Natural killer cell (primary cell): ENCODE results near the gene NDUFS1. TPM values are rescaled to one million over a fixed set of nuclear protein-coding genes. Genes with fewer than 3 reads are reported as not detected.
"Not testable (repeated sequence)": the region's sequence is repeated elsewhere in the genome, so short reads cannot be mapped to it uniquely, and the experiment has no call there.

Experiments used
- ATAC-seq, 3 donors: fragments of 150-1000 bp in 2 of 3; fragments of 200-7000 bp in 1 of 3; cut with Tn5 transposase; 1 replicate in 1 of 3; 2 replicates in 2 of 3; pipeline ENCODE4 v1.10.0; 2021; ENCODE audit warnings: mild to moderate bottlenecking in 2 of 3, moderate library complexity in 2 of 3
- DNase-seq, 2 donors: peaks; one replicate each; pipeline versions ENCODE4 v3.0.0 to v3.0.0-alpha.2; 2013 to 2021; ENCODE audit warnings: mixed read lengths in 1 of 2
- H3K27ac ChIP-seq: one replicate; pipeline ENCODE4 v1.5.1; 2013; ENCODE audit warnings: mild to moderate bottlenecking, low read length
- H3K27me3 ChIP-seq: one replicate; pipeline ENCODE4 v1.6.1; 2013; ENCODE audit warnings: low read length; ENCODE audit not compliant: control insufficient read depth, insufficient read depth
- H3K36me3 ChIP-seq: one replicate; pipeline ENCODE4 v1.6.1; 2013; ENCODE audit warnings: low read length; ENCODE audit not compliant: control insufficient read depth, insufficient read depth
- H3K4me1 ChIP-seq: one replicate; pipeline ENCODE4 v1.6.1; 2013; ENCODE audit warnings: low read length; ENCODE audit not compliant: control insufficient read depth, insufficient read depth
- H3K4me3 ChIP-seq: one replicate; pipeline ENCODE4 v1.5.1; 2013; ENCODE audit warnings: low read length
- H3K9me3 ChIP-seq: one replicate; pipeline ENCODE4 v1.6.1; 2013; ENCODE audit warnings: low read length; ENCODE audit not compliant: control insufficient read depth, insufficient read depth
- H3K27ac Mint-ChIP-seq, 2 donors: one replicate each; pipeline ENCODE4 v1.8.0; 2022; ENCODE audit warnings: mild to moderate bottlenecking in 2 of 2, mixed read lengths in 2 of 2, moderate library complexity in 1 of 2
- H3K27me3 Mint-ChIP-seq, 2 donors: one replicate each; pipeline ENCODE4 v1.8.0; 2022; ENCODE audit warnings: low read depth in 2 of 2, mixed read lengths in 2 of 2
- H3K36me3 Mint-ChIP-seq: one replicate; pipeline ENCODE4 v1.8.0; 2022; ENCODE audit warnings: mixed read lengths
- H3K4me1 Mint-ChIP-seq, 2 donors: one replicate each; pipeline ENCODE4 v1.8.0; 2022; ENCODE audit warnings: mixed read lengths in 2 of 2
- H3K4me3 Mint-ChIP-seq: one replicate; pipeline ENCODE4 v1.8.0; 2022; ENCODE audit warnings: mild to moderate bottlenecking, moderate library complexity, mixed read lengths
- H3K9me3 Mint-ChIP-seq, 2 donors: one replicate each; pipeline ENCODE4 v1.8.0; 2022; ENCODE audit warnings: mixed read lengths in 2 of 2
- CTCF ChIP-seq: fragments of 200-600 bp; IDR thresholded peaks from one replicate; pipeline ENCODE4 v1.8.0; 2022; ENCODE audit warnings: antibody characterized with exemption
- WGBS: methylation state at CpG from one replicate; pipeline ENCODE4 v1.1.7; 2013; ENCODE audit warnings: missing lambda C conversion rate; ENCODE audit not compliant: insufficient coverage; 5-methylcytosine and 5-hydroxymethylcytosine counted together
- intact Hi-C: fragments of 100-400 bp; cut with micrococcal nuclease; formaldehyde crosslinking; loops from one replicate; pipeline ENCODE4 v1.14.2; 2022
- total RNA-seq, 4 donors: library from RNA; stranded (reverse); fragments of 120-200 nt in 1 of 4; gene quantifications; one replicate each; pipeline versions ENCODE4 v1.2.3 to v1.2.4, GENCODE V29; 2013 to 2022

NDUFS1 gene
- total RNA-seq, 3 donors from 2014 or later (not counting 1 experiment from before 2014, with no cell fraction given): 44.0 to 47.8 (median 45.9) TPM

DNA sequence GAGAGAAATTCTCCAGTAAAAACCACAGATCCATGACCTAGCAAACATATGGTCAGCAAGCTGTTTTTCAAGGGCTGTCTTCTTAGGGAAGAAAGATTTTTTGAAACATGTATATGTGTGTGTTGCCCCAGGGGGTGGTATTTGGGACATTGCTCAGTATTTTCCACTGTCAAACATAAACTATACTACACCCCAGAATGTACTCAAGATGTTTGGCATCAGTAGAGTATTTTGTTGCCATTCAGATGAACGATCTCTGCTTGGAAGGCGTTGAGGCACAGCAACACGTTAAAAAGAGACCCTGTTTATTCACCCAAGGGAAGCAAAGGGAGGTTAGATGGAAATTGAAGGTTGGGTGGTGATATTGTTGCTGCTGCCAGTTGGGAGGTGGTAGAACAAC lies 30.4 kb upstream of the NDUFS1 start:
- H3K4me3 Mint-ChIP-seq: no peak overlapping the region

GRCh38 chr2:206181526-206181925 lies 22.3 kb upstream of the NDUFS1 start:
- 95% methylated on average over 5 of the region's 6 CpGs for WGBS
- not testable (repeated sequence) for ATAC-seq
- H3K27me3 Mint-ChIP-seq: peaks cover 2 to 14% of the 10 kb centered on the region in 2 donors

More for the DNA sequence above, 30.4 kb upstream of the NDUFS1 start:
- Histone ChIP-seq H3K36me3 (no peaks in the 10 kb centered on the region), H3K27me3 (no peaks in the 10 kb centered on the region), H3K9me3 (no peaks in the 10 kb centered on the region), H3K4me1 (no peaks in the 10 kb centered on the region), H3K4me3 (no peak overlapping the region), H3K27ac (no peak overlapping the region)
- Mint-ChIP-seq H3K9me3 (no peaks in the 10 kb centered on the region), H3K36me3 (no peaks in the 10 kb centered on the region), H3K4me1 (no peaks in the 10 kb centered on the region), H3K27ac (no peak overlapping the region), H3K27me3 (peaks cover 9 to 22% of the 10 kb centered on the region in 2 donors)
- DNase-seq: no peak
- no peak for TF ChIP-seq CTCF
- intact Hi-C loops: no loop called here
- no peak for ATAC-seq
- 83% methylated on average over 3 of the region's 3 CpGs for WGBS

GRCh38 chr2:206176901-206177300 lies 17.7 kb upstream of the NDUFS1 start:
- DNase-seq: no peak
- Histone ChIP-seq H3K4me1 (no peaks in the 10 kb centered on the region), H3K36me3 (no peaks in the 10 kb centered on the region), H3K4me3 (no peak overlapping the region), H3K27me3 (no peaks in the 10 kb centered on the region), H3K9me3 (no peaks in the 10 kb centered on the region), H3K27ac (no peak overlapping the region)
- H3K9me3 Mint-ChIP-seq: no peaks in the 10 kb centered on the region
- no peaks in the 10 kb centered on the region for H3K36me3 Mint-ChIP-seq
- intact Hi-C loops: no loop called here
- no peak for ATAC-seq
- H3K4me1 Mint-ChIP-seq: no peaks in the 10 kb centered on the region
- no peak overlapping the region for H3K4me3 Mint-ChIP-seq
- peaks cover 7 to 8% of the 10 kb centered on the region in 2 donors for H3K27me3 Mint-ChIP-seq
- TF ChIP-seq CTCF: no peak
- no peak overlapping the region for H3K27ac Mint-ChIP-seq
- WGBS: 51% methylated on average over 3 of the region's 3 CpGs

More at GRCh38 chr2:206181526-206181925, 22.3 kb upstream of the NDUFS1 start:
- H3K4me1 ChIP-seq, H3K36me3 Mint-ChIP-seq, H3K4me3 ChIP-seq, DNase-seq, H3K9me3 ChIP-seq, H3K9me3 Mint-ChIP-seq, H3K27me3 ChIP-seq, H3K27ac Mint-ChIP-seq, H3K4me1 Mint-ChIP-seq, intact Hi-C loops, H3K36me3 ChIP-seq, H3K4me3 Mint-ChIP-seq, H3K27ac ChIP-seq: not testable (repeated sequence)

DNA sequence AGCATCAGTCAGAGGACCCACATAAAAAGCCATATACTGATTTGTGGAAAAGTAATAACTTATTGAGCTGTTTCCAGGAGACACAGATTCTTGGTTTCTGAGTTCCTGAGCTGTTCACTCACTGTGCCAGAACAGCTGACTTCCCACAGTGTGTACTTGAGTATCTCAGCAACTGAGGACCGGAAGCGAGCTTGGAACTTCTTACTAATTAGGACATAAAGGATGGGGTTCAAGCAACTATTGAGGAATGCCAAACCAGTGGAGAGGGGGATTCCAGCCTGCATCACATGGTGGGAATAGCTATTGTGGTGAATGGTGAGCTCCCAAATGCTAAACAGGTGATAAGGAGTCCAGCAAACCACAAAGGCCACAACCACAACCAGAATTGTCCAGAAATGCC lies 16.9 kb upstream of the NDUFS1 start:
- H3K9me3 ChIP-seq: no peaks in the 10 kb centered on the region
- no peaks in the 10 kb centered on the region for H3K4me1 Mint-ChIP-seq
- H3K27me3 Mint-ChIP-seq: peaks cover 7 to 8% of the 10 kb centered on the region in 2 donors
- DNase-seq (no peak), ATAC-seq (no peak)
- no peak overlapping the region for H3K4me3 Mint-ChIP-seq
- H3K27ac Mint-ChIP-seq: no peak overlapping the region
- no peak overlapping the region for H3K4me3 ChIP-seq
- no peaks in the 10 kb centered on the region for H3K9me3 Mint-ChIP-seq
- H3K4me1 ChIP-seq: no peaks in the 10 kb centered on the region
- no peaks in the 10 kb centered on the region for H3K27me3 ChIP-seq
- TF ChIP-seq CTCF: no peak
- intact Hi-C loops: no loop called here
- no peaks in the 10 kb centered on the region for H3K36me3 Mint-ChIP-seq
- 100% methylated on average over 2 of the region's 2 CpGs for WGBS
- H3K27ac ChIP-seq: no peak overlapping the region
- no peaks in the 10 kb centered on the region for H3K36me3 ChIP-seq
